ENCODE results near the gene C16orf95.

C16orf95 gene

DNA sequence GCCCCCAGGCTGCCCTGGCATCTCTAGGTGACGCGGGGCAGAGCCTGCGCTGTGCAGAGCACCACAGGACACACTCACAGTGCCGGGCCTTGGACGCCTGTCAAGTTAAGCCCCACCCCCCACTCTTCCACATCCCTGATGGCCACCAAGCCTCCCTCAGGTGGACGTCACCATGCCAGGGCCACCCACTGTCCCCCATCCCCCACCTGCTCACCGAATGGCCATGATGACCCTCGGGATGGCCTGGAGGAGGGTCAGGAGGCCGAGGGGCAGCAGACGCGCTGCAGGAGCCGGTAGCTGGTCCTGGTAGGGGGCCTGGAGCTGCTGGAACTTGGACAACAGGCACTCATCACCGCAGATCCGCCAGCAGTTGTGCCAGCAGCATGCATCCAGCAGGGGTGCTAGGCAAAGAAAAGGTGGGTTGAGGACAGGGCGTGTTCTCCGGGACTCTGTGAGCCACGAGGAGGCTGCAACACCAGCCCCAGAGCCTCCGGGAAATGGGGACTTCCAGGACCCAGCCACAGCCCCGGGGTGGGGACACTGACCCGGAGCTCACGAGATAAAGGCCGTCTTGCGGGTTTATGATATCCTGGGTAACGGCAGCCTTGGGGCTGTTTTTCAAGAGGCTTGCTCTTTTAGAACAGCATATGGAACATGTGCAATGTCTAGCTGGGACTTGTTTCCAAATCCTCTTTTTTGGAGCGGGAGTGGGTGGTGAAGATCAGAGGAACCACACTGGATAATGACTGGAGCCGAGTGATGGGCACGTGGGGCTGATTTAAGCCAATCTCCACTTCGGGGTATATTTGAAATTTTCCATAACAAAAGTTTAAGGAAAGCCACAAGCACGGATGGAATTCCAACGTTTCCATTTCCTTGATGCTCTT, 11.4 kb downstream of the C16orf95 start:
- Histone ChIP-seq H3K9ac (ENCODE audit: low read depth in 1 of 2, low read length in 2 of 2) (no peak overlapping the region), H3K27ac (ENCODE audit: low read depth, low read length) (no peak overlapping the region), H3K36me3 (ENCODE audit: control insufficient read depth in 1 of 2, insufficient read depth in 2 of 2, low read length in 2 of 2) (no peaks in the 10 kb centered on the region), H3K4me3 (ENCODE audit: low read depth in 1 of 2, low read length in 2 of 2) (no peak overlapping the region), H3K4me1 (ENCODE audit: control insufficient read depth in 1 of 2, insufficient read depth in 2 of 2, low read length in 2 of 2) (peaks cover 0 to 8% of the 10 kb centered on the region in 2 donors), H3K9me3 (ENCODE audit: control insufficient read depth in 1 of 2, low read length in 2 of 2) (peaks cover 0 to 7% of the 10 kb centered on the region in 2 donors), H3K27me3 (ENCODE audit: control insufficient read depth in 1 of 2, insufficient read depth in 2 of 2, low read length in 2 of 2) (no peaks in the 10 kb centered on the region)

DNA sequence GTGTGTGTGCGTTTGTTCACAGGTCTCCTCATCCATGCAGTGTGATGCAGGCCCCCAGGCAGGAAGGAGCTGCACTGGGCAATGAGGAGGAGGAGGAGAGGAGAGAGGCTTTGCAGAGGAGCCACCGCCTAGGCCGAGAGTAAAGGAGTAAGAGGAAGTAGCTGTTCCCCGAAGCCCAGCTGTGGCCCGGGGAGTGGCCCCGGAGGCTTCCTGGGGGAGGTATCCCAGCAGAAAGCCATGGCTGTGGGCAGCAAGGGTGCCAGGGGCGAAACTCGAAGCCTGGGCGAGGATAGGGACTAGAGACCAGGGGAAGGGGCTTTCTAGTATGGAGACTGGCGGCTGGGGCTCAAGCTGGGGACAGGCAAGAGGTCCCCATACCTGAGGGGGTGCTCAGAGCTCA, 12.2 kb downstream of the C16orf95 start:
- Histone ChIP-seq H3K9ac (ENCODE audit: low read depth in 1 of 2, low read length in 2 of 2) (no peak overlapping the region), H3K27me3 (ENCODE audit: control insufficient read depth in 1 of 2, insufficient read depth in 2 of 2, low read length in 2 of 2) (no peaks in the 10 kb centered on the region), H3K27ac (ENCODE audit: low read depth, low read length) (no peak overlapping the region), H3K4me1 (ENCODE audit: control insufficient read depth in 1 of 2, insufficient read depth in 2 of 2, low read length in 2 of 2) (peaks cover 0 to 8% of the 10 kb centered on the region in 2 donors), H3K9me3 (ENCODE audit: control insufficient read depth in 1 of 2, low read length in 2 of 2) (peaks cover 0 to 7% of the 10 kb centered on the region in 2 donors), H3K4me3 (ENCODE audit: low read depth in 1 of 2, low read length in 2 of 2) (no peak overlapping the region), H3K36me3 (ENCODE audit: control insufficient read depth in 1 of 2, insufficient read depth in 2 of 2, low read length in 2 of 2) (no peaks in the 10 kb centered on the region)

DNA sequence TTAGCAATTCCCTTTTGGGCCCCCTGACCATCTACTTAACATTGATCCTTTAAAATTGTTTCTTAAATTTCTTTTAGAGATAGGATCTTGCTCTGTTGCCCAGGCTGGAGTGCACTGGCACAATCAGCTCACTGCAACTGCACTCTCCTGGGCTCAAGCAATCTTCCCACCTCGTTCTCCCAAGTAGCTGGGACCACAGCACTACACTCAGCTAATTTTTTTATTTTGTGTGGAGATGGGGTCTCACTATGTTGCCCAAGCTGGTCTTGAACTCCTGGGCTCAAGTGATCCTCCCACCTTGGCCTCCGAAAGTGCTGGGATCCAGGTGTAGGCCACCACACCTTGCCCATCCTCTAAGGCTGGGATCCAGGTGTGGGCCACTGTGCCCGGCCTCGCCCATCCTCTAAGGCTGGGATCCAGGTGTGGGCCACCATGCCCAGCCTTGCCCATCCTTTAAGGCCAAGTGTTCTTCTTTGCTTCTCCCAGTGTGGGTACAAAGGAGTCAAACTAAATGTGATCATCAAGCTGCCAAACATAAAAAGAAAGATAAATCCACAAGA, 13.2 kb downstream of the C16orf95 start:
- Histone ChIP-seq H3K4me1 (ENCODE audit: control insufficient read depth in 1 of 2, insufficient read depth in 2 of 2, low read length in 2 of 2) (peaks cover 0 to 8% of the 10 kb centered on the region in 2 donors), H3K27me3 (ENCODE audit: control insufficient read depth in 1 of 2, insufficient read depth in 2 of 2, low read length in 2 of 2) (no peaks in the 10 kb centered on the region), H3K36me3 (ENCODE audit: control insufficient read depth in 1 of 2, insufficient read depth in 2 of 2, low read length in 2 of 2) (no peaks in the 10 kb centered on the region), H3K9ac (ENCODE audit: low read depth in 1 of 2, low read length in 2 of 2) (no peak overlapping the region), H3K27ac (ENCODE audit: low read depth, low read length) (no peak overlapping the region), H3K4me3 (ENCODE audit: low read depth in 1 of 2, low read length in 2 of 2) (no peak overlapping the region), H3K9me3 (ENCODE audit: control insufficient read depth in 1 of 2, low read length in 2 of 2) (peaks cover 0 to 7% of the 10 kb centered on the region in 2 donors)

DNA sequence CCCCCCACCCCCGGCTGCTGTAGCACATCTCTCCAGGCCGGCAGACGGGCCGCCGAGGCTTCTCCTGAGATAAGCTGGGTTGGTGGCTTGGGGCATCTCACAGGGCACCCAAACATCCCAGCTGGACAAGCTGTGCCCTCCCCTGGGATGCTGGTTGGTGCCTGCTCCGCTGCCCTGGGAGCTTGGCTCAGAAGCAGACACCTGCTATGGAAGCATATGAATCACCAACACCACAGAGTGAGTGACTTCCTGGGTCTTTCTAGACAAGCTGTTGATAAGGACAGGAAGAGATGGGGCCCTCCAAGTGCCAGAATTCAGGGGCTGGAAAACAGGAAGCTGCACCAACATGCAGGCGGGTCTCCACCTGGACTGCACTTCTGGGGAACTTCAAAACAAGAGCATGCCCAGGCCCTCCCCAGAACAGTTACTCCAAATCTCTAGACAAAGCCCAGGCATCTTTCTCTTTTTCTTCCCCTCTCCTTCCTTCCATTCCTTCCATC, 13.7 kb downstream of the C16orf95 start:
- no peak overlapping the region for H3K9ac ChIP-seq (ENCODE audit: low read depth in 1 of 2, low read length in 2 of 2)
- no peaks in the 10 kb centered on the region for H3K36me3 ChIP-seq (ENCODE audit: control insufficient read depth in 1 of 2, insufficient read depth in 2 of 2, low read length in 2 of 2)
- no peak overlapping the region for H3K4me3 ChIP-seq (ENCODE audit: low read depth in 1 of 2, low read length in 2 of 2)
- H3K9me3 ChIP-seq (ENCODE audit: control insufficient read depth in 1 of 2, low read length in 2 of 2) = peaks cover 0 to 1% of the 10 kb centered on the region in 2 donors
- H3K4me1 ChIP-seq (ENCODE audit: control insufficient read depth in 1 of 2, insufficient read depth in 2 of 2, low read length in 2 of 2) = peaks cover 0 to 8% of the 10 kb centered on the region in 2 donors
- H3K27ac ChIP-seq (ENCODE audit: low read depth, low read length) = no peak overlapping the region
- H3K27me3 ChIP-seq (ENCODE audit: control insufficient read depth in 1 of 2, insufficient read depth in 2 of 2, low read length in 2 of 2) = no peaks in the 10 kb centered on the region

DNA sequence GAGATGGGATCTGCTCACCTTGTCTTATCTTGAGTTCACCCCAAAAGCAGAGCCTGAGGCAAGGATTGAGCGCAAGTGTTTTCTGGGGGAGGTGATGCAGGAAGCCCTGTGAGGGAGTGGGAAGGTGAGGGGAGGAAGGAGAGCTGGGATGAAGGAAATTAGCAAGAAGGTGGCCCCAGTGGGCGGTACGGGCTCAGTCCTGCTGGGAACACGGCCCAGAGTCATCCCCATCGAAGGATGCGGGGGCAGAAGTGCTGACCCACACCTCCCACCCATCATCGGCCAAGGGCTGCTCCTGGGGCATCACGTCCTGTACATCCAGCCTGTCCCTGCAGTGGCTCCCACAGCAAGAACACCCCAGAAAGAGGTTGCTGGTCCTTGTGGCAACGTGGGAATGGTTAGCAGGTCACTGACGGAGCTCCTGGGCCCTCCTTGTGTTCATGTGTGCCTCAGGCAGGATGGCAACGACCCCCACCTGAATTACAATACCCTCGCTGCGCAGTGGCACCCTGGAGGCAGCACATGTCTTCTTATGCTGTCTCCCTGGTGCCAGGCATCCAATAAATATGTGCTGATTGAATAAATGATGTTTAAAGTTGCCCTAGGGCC, 18.2 kb downstream of the C16orf95 start:
- Histone ChIP-seq H3K9me3 (ENCODE audit: control insufficient read depth in 1 of 2, low read length in 2 of 2) (no peaks in the 10 kb centered on the region), H3K27ac (ENCODE audit: low read depth, low read length) (no peak overlapping the region), H3K9ac (ENCODE audit: low read depth in 1 of 2, low read length in 2 of 2) (no peak overlapping the region), H3K4me3 (ENCODE audit: low read depth in 1 of 2, low read length in 2 of 2) (no peak overlapping the region), H3K27me3 (ENCODE audit: control insufficient read depth in 1 of 2, insufficient read depth in 2 of 2, low read length in 2 of 2) (no peaks in the 10 kb centered on the region), H3K4me1 (ENCODE audit: control insufficient read depth in 1 of 2, insufficient read depth in 2 of 2, low read length in 2 of 2) (peaks cover 4 to 5% of the 10 kb centered on the region in 2 donors), H3K36me3 (ENCODE audit: control insufficient read depth in 1 of 2, insufficient read depth in 2 of 2, low read length in 2 of 2) (no peaks in the 10 kb centered on the region)

DNA sequence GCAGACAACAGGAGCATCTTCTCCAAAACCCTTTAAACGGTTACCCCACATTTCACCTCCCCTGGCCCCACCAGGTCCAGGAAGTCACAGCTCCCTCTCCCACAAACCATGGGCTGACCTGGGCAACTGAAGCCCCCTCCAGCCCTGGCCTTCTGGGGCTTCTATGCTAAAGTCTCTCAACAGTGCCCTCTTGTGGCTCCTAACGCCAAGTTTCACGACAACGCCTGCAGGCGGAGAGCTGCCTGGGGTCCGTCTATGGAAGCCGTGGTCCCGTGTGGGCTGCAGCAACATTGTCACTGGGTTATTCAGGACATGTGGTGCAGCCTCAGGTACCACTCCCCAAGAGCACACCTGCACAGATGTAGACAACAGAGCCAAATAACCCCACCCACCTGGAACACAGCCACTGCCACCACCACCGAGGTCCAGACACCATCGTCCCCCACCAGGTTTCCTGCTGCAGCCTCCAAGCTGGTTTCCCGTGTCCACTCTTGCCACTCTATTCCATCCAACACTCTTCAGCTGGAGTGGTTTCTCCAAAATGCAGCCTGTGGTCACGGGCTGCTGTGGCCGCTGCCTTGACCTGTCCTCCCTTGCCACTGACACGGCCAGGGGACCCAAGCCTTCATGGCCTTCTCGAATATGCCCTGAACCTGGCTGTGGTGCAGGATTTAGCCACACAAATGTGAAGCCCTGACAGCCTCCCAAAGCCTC, 19.1 kb downstream of the C16orf95 start:
- no peaks in the 10 kb centered on the region for H3K9me3 ChIP-seq (ENCODE audit: control insufficient read depth in 1 of 2, low read length in 2 of 2)
- H3K4me1 ChIP-seq (ENCODE audit: control insufficient read depth in 1 of 2, insufficient read depth in 2 of 2, low read length in 2 of 2) = peaks cover 4 to 5% of the 10 kb centered on the region in 2 donors
- H3K27ac ChIP-seq (ENCODE audit: low read depth, low read length) = no peak overlapping the region
- H3K4me3 ChIP-seq (ENCODE audit: low read depth in 1 of 2, low read length in 2 of 2) = no peak overlapping the region
- H3K36me3 ChIP-seq (ENCODE audit: control insufficient read depth in 1 of 2, insufficient read depth in 2 of 2, low read length in 2 of 2) = no peaks in the 10 kb centered on the region
- H3K27me3 ChIP-seq (ENCODE audit: control insufficient read depth in 1 of 2, insufficient read depth in 2 of 2, low read length in 2 of 2) = no peaks in the 10 kb centered on the region
- H3K9ac ChIP-seq (ENCODE audit: low read depth in 1 of 2, low read length in 2 of 2) = no peak overlapping the region

DNA sequence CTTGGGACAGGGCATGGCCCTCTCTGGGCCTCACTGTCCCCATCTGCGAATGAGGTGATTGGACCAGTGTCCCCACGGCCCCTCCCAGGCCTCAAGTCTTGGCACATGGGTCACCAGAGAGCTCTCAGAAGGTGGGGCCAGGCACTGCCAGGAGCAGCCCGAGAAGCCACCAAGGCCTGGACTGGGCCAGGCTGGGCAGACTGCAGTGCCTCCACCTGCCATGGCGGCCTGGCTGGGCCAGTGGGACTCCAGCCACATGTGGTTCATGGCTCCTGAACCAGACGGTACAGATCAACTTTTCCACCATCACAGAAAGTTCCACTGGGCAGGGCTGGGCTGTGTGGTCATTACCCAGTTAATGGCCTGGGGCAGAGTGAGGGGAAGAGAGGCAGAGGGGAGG, 19.8 kb downstream of the C16orf95 start:
- Histone ChIP-seq H3K36me3 (ENCODE audit: control insufficient read depth in 1 of 2, insufficient read depth in 2 of 2, low read length in 2 of 2) (no peaks in the 10 kb centered on the region), H3K27ac (ENCODE audit: low read depth, low read length) (no peak overlapping the region), H3K9ac (ENCODE audit: low read depth in 1 of 2, low read length in 2 of 2) (no peak overlapping the region), H3K9me3 (ENCODE audit: control insufficient read depth in 1 of 2, low read length in 2 of 2) (no peaks in the 10 kb centered on the region), H3K27me3 (ENCODE audit: control insufficient read depth in 1 of 2, insufficient read depth in 2 of 2, low read length in 2 of 2) (no peaks in the 10 kb centered on the region), H3K4me3 (ENCODE audit: low read depth in 1 of 2, low read length in 2 of 2) (no peak overlapping the region), H3K4me1 (ENCODE audit: control insufficient read depth in 1 of 2, insufficient read depth in 2 of 2, low read length in 2 of 2) (peaks cover 4 to 5% of the 10 kb centered on the region in 2 donors)

DNA sequence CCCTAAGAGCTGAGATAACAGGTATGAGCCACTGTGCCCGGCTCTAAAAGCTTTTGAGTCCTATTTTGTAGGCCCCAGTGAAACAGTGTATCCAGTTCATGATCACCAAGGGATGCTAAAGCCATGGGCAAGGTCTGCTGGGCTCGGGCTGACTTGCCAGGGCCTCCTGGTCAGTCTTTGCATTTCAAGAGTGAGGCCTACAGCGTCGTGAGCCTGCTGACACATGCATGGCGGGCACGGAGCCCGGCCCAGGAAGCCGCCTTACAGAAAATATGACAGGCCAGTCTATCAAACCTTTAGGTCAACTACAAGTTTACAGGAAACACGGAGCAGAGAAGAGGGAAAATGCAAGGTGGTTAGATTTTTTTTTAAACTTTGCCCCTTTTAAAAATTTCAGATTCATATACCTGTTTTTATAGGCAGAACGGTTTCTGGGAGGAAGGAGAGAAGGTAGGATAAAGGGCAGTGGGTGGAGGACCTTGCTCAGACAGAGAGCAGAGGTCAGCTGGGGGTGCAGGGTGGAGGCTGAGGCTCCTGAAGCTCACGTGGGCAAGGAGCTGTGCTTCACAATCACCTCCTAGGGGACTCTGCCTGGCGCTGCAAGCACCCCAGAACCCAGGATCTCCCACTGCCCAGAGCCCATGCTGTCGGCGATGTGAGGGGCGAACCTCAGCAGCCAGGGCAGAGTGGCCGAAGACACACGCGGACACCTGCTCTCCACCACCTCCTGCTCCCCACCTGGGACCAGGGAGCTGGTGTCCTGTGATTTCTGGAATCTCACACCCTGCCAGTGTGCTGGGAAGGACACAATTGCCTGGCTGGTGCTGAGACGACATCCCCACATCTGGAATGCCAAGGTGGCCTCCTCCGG, 21.3 kb downstream of the C16orf95 start:
- Histone ChIP-seq H3K27me3 (ENCODE audit: control insufficient read depth in 1 of 2, insufficient read depth in 2 of 2, low read length in 2 of 2) (no peaks in the 10 kb centered on the region), H3K9ac (ENCODE audit: low read depth in 1 of 2, low read length in 2 of 2) (no peak overlapping the region), H3K9me3 (ENCODE audit: control insufficient read depth in 1 of 2, low read length in 2 of 2) (peaks cover 0 to 6% of the 10 kb centered on the region in 2 donors), H3K27ac (ENCODE audit: low read depth, low read length) (no peak overlapping the region), H3K36me3 (ENCODE audit: control insufficient read depth in 1 of 2, insufficient read depth in 2 of 2, low read length in 2 of 2) (no peaks in the 10 kb centered on the region), H3K4me3 (ENCODE audit: low read depth in 1 of 2, low read length in 2 of 2) (no peak overlapping the region), H3K4me1 (ENCODE audit: control insufficient read depth in 1 of 2, insufficient read depth in 2 of 2, low read length in 2 of 2) (peaks cover 4 to 5% of the 10 kb centered on the region in 2 donors)

DNA sequence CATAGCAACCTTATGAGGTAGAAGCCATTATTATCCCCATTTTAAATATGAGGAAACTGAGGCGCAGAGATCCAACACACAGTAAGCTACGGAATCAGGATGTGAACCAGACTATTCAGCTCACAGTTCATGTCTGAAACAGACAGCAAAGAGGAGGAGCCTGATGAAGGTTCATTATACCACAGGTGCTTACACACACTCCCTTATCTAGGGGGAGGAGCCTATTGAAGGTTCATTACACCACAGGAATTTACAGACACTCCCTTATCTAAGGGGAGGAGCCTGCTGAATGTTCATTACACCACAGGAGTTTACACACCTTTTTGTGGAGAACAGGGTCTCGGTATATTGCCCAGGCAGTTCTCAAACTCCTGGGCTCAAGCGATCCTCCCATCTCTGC, 21.9 kb downstream of the C16orf95 start:
- no peak overlapping the region for H3K27ac ChIP-seq (ENCODE audit: low read depth, low read length)
- H3K4me3 ChIP-seq (ENCODE audit: low read depth in 1 of 2, low read length in 2 of 2) = no peak overlapping the region

More for the DNA sequence above, 21.9 kb downstream of the C16orf95 start:
- no peak overlapping the region for H3K9ac ChIP-seq (ENCODE audit: low read depth in 1 of 2, low read length in 2 of 2)
- peaks cover 4 to 5% of the 10 kb centered on the region in 2 donors for H3K4me1 ChIP-seq (ENCODE audit: control insufficient read depth in 1 of 2, insufficient read depth in 2 of 2, low read length in 2 of 2)
- H3K36me3 ChIP-seq (ENCODE audit: control insufficient read depth in 1 of 2, insufficient read depth in 2 of 2, low read length in 2 of 2) = no peaks in the 10 kb centered on the region
- no peaks in the 10 kb centered on the region for H3K27me3 ChIP-seq (ENCODE audit: control insufficient read depth in 1 of 2, insufficient read depth in 2 of 2, low read length in 2 of 2)
- peaks cover 0 to 6% of the 10 kb centered on the region in 2 donors for H3K9me3 ChIP-seq (ENCODE audit: control insufficient read depth in 1 of 2, low read length in 2 of 2)
